ENCODE results near the gene GLTP.

DNA sequence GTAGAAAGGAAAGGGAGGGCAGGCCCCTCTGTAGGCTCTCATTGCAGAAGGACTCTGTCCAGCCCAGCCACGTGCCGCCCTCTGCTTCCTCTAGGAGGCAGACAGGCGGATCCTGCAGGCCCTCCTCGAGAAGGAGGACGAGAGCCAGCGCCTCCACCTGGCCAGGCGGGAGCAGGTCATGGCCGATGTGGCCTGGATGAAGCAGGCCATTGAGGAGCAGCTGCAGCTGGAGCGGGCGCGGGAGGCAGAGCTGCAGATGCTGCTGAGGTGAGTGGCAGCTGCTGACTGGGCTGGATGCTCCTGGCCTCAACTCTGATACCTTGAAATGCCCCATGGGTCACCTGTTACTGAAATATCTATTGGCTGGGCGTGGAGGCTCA is 30.6 kb upstream of the GLTP start:
- TF ChIP-seq CTCF (IDR thresholded peaks at IDR 0.05; ENCODE audit: low read depth, low read length, missing input control) (peak; percentile 11), SP1 (IDR thresholded peaks at IDR 0.05) (no peak), NR2F2 (IDR thresholded peaks at IDR 0.05) (no peak), HNF4G (IDR thresholded peaks at IDR 0.05) (no peak), REST (IDR thresholded peaks at IDR 0.05) (no peak), YY1 (IDR thresholded peaks at IDR 0.05) (no peak), TAF1 (conservative IDR thresholded peaks at IDR 0.05) (no peak), RAD21 (IDR thresholded peaks at IDR 0.05) (peak in 1 of 2 donors; percentile 11)
